ENCODE data around the gene CTU2. TPM values are rescaled to one million over a fixed set of nuclear protein-coding genes. Genes with fewer than 3 reads are reported as not detected.

The CTU2 gene
- total and polyA plus RNA-seq, 2 of the 8 experiments (the other 6 are each of a cell fraction or from before 2014, with no cell fraction given) = 32.7 to 42.9 TPM

DNA sequence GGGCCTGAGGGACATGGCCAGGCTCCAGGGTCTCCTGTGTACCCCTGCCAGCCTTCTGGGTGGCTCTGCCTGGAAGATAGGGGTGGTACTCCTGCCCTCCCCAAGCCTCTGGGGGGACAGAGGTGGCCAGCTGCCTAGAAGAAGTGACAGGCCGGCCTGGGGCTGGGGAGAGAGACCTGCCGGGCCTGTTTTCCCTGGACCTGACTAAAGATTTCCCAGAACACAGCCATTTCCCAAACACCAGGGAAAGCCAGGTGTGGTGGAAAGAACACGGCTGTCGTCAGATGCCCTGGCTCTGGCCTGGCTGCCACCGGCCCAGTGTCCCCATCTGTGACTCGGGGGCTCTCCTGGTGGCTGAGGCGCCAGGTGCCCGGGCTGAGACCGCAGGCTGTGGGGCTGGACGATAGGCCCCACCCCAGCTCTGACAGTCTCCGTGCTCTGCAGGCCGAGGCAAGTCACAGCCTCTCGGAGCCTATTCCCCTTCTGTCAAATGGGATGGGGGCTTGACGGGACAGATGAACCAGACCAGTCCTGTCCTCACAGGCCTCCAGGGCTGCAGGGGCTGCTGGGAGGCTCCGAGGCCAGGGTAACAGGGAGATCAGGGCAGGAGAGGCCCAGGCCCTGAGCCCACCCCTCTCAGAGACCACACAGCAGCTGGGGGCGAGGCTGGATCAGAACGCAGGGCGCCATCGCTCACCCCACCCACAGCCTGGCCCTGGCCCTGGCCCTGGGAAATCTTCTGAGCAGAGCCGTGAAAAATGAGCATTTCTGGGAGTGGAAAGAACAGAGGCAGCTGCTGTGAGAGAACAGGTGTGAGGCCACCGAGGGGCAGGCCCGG, 33.1 kb downstream of the CTU2 start:
- H4K5ac ChIP-seq (ENCODE audit: insufficient read length, low read depth, low read length) = no peak overlapping the region
- H3K79me2 ChIP-seq (ENCODE audit: control insufficient read depth in 1 of 2, insufficient read depth in 2 of 2, low read length in 2 of 2) = no peaks in the 10 kb centered on the region
- no peak overlapping the region for H3K4me3 ChIP-seq (ENCODE audit: extremely low read depth in 1 of 4, insufficient read depth in 2 of 4, low read depth in 3 of 4, low read length in 4 of 4)
- peaks cover 0 to 13% of the 10 kb centered on the region in 2 experiments for H4K20me1 ChIP-seq (replicated peaks in 1 of 2; ENCODE audit: control insufficient read depth in 1 of 2, insufficient read depth in 2 of 2, low read length in 2 of 2)
- H3K4ac ChIP-seq (replicated peaks; ENCODE audit: insufficient read length, low read depth, low read length) = no peak overlapping the region
- H4K8ac ChIP-seq (ENCODE audit: extremely low read depth, insufficient read depth, low read length) = peak overlapping the region; percentile 57; the same call in 1 of the 2 replicates
- no peak for FAIRE-seq
- H3K27ac ChIP-seq (ENCODE audit: low read depth, low read length) = no peak overlapping the region
- WGBS, 2 experiments (ENCODE audit: extremely low coverage in 1 of 2, insufficient coverage in 1 of 2, insufficient read length in 1 of 2, insufficient replicate concordance in 2 of 2, low coverage in 1 of 2, low lambda C conversion rate in 2 of 2, missing lambda C conversion rate in 1 of 2) = 87% methylated on average over 17 of the region's 22 CpGs; no CpG with 5 or more reads in 1 of the 2 experiments
- H3K23me2 ChIP-seq (ENCODE audit: low read depth, low read length) = no peaks in the 10 kb centered on the region
- DNase-seq (ENCODE audit: low read depth in 1 of 2, low spot score in 2 of 2) = no peak
- ChIA-PET CTCF (ENCODE audit: partially characterized antibody) (interaction anchor here (0.9 to 10.0 kb wide), 4 partner anchors 16 to 472 kb away, joined by 3 to 251 read pairs (median 12); no protein-coding TSS in a partner anchor), POLR2A (ENCODE audit: partially characterized antibody) (interaction anchor here (2.0 kb wide), 1 partner anchor 71 kb away, joined by 5 read pairs; no protein-coding TSS in a partner anchor)
- no peaks in the 10 kb centered on the region for H3K79me1 ChIP-seq (ENCODE audit: low read depth, low read length)
- no peaks in the 10 kb centered on the region for H3K9me3 ChIP-seq (ENCODE audit: insufficient read depth in 2 of 2, low read depth in 1 of 2, low read length in 1 of 2)
- no peak overlapping the region for H3K14ac ChIP-seq (ENCODE audit: insufficient read length)
- no peak overlapping the region for H2AK5ac ChIP-seq (ENCODE audit: low read depth, low read length)
- H3K4me2 ChIP-seq (ENCODE audit: insufficient read depth in 1 of 2, low read depth in 2 of 2, low read length in 2 of 2) = no peak overlapping the region
- H2BK120ac ChIP-seq (replicated peaks; ENCODE audit: low read depth, low read length) = no peak overlapping the region
- no peak overlapping the region for H3K56ac ChIP-seq (replicated peaks; ENCODE audit: insufficient read length, low read depth, low read length)
- no peaks in the 10 kb centered on the region for H3K27me3 ChIP-seq (replicated peaks in 1 of 4; ENCODE audit: control insufficient read depth in 3 of 4, extremely low read depth in 1 of 4, insufficient read depth in 3 of 4, low read length in 3 of 4)
- no peak overlapping the region for H4K91ac ChIP-seq (replicated peaks; ENCODE audit: insufficient read length, low read length)
- H3K36me3 ChIP-seq (ENCODE audit: control insufficient read depth in 2 of 4, insufficient read depth in 4 of 4, low read length in 3 of 4) = peaks cover 0 to 5% (median under 1%) of the 10 kb centered on the region in 4 experiments; a peak in 2 of 8 replicates
- no peak overlapping the region for H2AFZ ChIP-seq (ENCODE audit: low read length)
- no peak overlapping the region for H3K18ac ChIP-seq (ENCODE audit: extremely low read depth, low read length)
- H2BK15ac ChIP-seq (ENCODE audit: low read length) = no peak overlapping the region
- H2BK12ac ChIP-seq (ENCODE audit: low read depth, low read length) = no peak overlapping the region
- H3K9ac ChIP-seq (replicated peaks in 1 of 4; ENCODE audit: extremely low read depth in 1 of 4, low read depth in 3 of 4, low read length in 3 of 4) = no peak overlapping the region
- H3K23ac ChIP-seq (ENCODE audit: insufficient read length) = no peak overlapping the region
- H2BK5ac ChIP-seq (ENCODE audit: low read depth, low read length) = no peak overlapping the region
- peaks cover 0 to 7% (median 1%) of the 10 kb centered on the region in 4 experiments; a peak in 3 of 7 replicates for H3K4me1 ChIP-seq (replicated peaks in 1 of 4; ENCODE audit: control insufficient read depth in 3 of 4, insufficient read depth in 4 of 4, low read length in 3 of 4)
- H2BK20ac ChIP-seq (ENCODE audit: low read length) = no peak overlapping the region
- TF ChIP-seq TEAD4 (IDR thresholded peaks at IDR 0.05; ENCODE audit: low read depth, low read length) (no peak), ZNF274 (IDR thresholded peaks at IDR 0.05; ENCODE audit: borderline replicate concordance, extremely low read depth, low read length) (no peak), POU5F1 (IDR thresholded peaks at IDR 0.05; ENCODE audit: low read depth, low read length) (no peak), RFX5 (IDR thresholded peaks at IDR 0.05; ENCODE audit: borderline replicate concordance, low read depth, low read length) (no peak), TCF12 (IDR thresholded peaks at IDR 0.05; ENCODE audit: low read depth, low read length) (no peak), NRF1 (IDR thresholded peaks at IDR 0.05; ENCODE audit: low read depth, low read length) (no peak), SUZ12 (IDR thresholded peaks at IDR 0.05; ENCODE audit: low read length) (no peak), RBBP5 (IDR thresholded peaks at IDR 0.05; ENCODE audit: borderline replicate concordance, low read depth, low read length) (no peak), SP4 (IDR thresholded peaks at IDR 0.05; ENCODE audit: low read length) (no peak), POLR2AphosphoS5 (IDR thresholded peaks at IDR 0.05; ENCODE audit: low read depth, low read length) (no peak), SIN3A (conservative IDR thresholded peaks at IDR 0.05 in 1 of 2, IDR thresholded peaks at IDR 0.05 in 1 of 2; ENCODE audit: low read depth in 1 of 2, low read length in 2 of 2) (no peak), CHD2 (IDR thresholded peaks at IDR 0.05; ENCODE audit: low read length) (no peak)

Measured in H1 (cell line).